Activated naive CD4-positive, alpha-beta T cell treated with anti-CD3 and anti-CD28 coated beads, Interleukin-2, amount 50 U/mL, for 16 hours (primary cell): ENCODE measurements around the gene SNRPN.
"Not testable (repeated sequence)": the region's sequence is repeated elsewhere in the genome, so short reads cannot be mapped to it uniquely, and the experiment has no call there.

ENCODE experiments used
- DNase-seq: peaks from one replicate; pipeline ENCODE4 v3.0.0-alpha.2; 2020

The SNRPN gene

GRCh38 chr15:24971772-24972171, 17.0 kb downstream of the SNRPN start:
- no peak for DNase-seq

GRCh38 chr15:24972707-24973106, 17.9 kb downstream of the SNRPN start:
- DNase-seq, result not testable (repeated sequence)

- no peak for DNase-seq
These were observed 22.1 kb downstream of the SNRPN start for GRCh38 chr15:24976932-24977331.

GRCh38 chr15:24977686-24978085, 22.9 kb downstream of the SNRPN start:
- DNase-seq, result no peak

GRCh38 chr15:24985224-24985623, 30.4 kb downstream of the SNRPN start:
- DNase-seq, result no peak

- no peak for DNase-seq
These were observed 31.9 kb downstream of the SNRPN start for GRCh38 chr15:24986653-24987052.

- no peak for DNase-seq
These were observed 64.6 kb downstream of the SNRPN start for GRCh38 chr15:25019434-25019833.

GRCh38 chr15:25022233-25022632, 67.4 kb downstream of the SNRPN start:
- DNase-seq, result no peak
